Measurements from ENCODE around the gene SHANK2. TPM values are rescaled to one million over a fixed set of nuclear protein-coding genes. Genes with fewer than 3 reads are reported as not detected.

Gene SHANK2
- total RNA-seq, 1 donor from 2014 or later: 11.0 TPM

DNA sequence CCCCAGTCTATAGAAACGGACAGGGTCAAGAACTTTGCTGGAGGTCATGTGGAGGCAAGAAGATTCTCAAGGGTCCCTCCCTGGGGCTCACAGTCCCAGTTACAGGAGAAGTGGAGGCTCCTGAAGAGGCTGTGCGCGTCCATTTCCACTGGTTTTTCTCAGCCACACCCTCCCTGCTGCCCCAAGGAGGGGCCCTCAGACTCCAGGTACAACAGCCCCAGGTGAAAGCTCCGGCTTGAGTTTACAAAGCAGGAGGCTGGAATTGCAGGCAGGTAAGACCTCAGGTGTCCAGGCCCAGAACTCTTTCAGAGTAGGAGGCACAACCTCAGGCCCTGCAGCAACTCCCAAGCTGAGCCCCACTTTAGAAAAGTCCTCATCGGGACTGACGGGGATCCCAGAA is 3.1 kb downstream of the SHANK2 start:
- DNase-seq (ENCODE audit: extremely low spot score in 2 of 2): no peak
- Histone ChIP-seq H3K4me1 (peaks cover 8% of the 10 kb centered on the region), H3K27ac (no peak overlapping the region), H3K27me3 (peaks cover 6% of the 10 kb centered on the region), H3K36me3 (no peaks in the 10 kb centered on the region), H3K9me3 (no peaks in the 10 kb centered on the region), H3K4me3 (no peak overlapping the region)
- intact Hi-C loops (cut with DNase I): no loop called here
- TF ChIP-seq, protein P1, sequence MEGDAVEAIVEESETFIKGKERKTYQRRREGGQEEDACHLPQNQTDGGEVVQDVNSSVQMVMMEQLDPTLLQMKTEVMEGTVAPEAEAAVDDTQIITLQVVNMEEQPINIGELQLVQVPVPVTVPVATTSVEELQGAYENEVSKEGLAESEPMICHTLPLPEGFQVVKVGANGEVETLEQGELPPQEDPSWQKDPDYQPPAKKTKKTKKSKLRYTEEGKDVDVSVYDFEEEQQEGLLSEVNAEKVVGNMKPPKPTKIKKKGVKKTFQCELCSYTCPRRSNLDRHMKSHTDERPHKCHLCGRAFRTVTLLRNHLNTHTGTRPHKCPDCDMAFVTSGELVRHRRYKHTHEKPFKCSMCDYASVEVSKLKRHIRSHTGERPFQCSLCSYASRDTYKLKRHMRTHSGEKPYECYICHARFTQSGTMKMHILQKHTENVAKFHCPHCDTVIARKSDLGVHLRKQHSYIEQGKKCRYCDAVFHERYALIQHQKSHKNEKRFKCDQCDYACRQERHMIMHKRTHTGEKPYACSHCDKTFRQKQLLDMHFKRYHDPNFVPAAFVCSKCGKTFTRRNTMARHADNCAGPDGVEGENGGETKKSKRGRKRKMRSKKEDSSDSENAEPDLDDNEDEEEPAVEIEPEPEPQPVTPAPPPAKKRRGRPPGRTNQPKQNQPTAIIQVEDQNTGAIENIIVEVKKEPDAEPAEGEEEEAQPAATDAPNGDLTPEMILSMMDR (IDR thresholded peaks at IDR 0.05): no peak
- no peak for TF ChIP-seq POLR2A (IDR thresholded peaks at IDR 0.05)
- TF ChIP-seq POLR2AphosphoS5 (IDR thresholded peaks at IDR 0.05; ENCODE audit: insufficient read depth in 1 of 2, low read depth in 1 of 2): no peak

DNA sequence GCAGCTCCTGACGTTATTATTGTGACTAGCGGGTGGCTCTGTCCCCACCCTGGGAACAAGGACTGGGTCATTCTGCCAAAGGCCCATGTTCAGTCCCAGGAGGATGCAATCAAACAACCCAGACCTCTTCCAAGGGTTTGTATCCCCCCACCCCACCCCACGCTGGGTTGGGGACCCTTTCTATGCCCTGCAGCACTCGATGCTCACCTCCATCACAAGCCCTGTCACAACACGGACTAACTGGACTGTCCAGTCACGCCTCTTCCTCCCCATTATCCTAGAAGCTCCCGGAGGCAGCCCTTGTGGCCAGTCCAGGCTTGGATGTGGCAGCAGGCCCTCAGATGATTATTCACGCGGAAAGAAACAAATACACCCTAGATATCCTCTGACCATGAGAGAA is 3.7 kb downstream of the SHANK2 start:
- peaks cover 8% of the 10 kb centered on the region for H3K4me1 ChIP-seq
- no peaks in the 10 kb centered on the region for H3K9me3 ChIP-seq
- no peak for DNase-seq (ENCODE audit: extremely low spot score in 2 of 2)
- TF ChIP-seq, protein P1 (IDR thresholded peaks at IDR 0.05): no peak
- no peak for TF ChIP-seq POLR2AphosphoS5 (IDR thresholded peaks at IDR 0.05; ENCODE audit: insufficient read depth in 1 of 2, low read depth in 1 of 2)
- no peak for TF ChIP-seq POLR2A (IDR thresholded peaks at IDR 0.05)
- H3K36me3 ChIP-seq: no peaks in the 10 kb centered on the region
- intact Hi-C loops (cut with DNase I): no loop called here
- peaks cover 6% of the 10 kb centered on the region for H3K27me3 ChIP-seq
- H3K4me3 ChIP-seq: no peak overlapping the region
- no peak overlapping the region for H3K27ac ChIP-seq

DNA sequence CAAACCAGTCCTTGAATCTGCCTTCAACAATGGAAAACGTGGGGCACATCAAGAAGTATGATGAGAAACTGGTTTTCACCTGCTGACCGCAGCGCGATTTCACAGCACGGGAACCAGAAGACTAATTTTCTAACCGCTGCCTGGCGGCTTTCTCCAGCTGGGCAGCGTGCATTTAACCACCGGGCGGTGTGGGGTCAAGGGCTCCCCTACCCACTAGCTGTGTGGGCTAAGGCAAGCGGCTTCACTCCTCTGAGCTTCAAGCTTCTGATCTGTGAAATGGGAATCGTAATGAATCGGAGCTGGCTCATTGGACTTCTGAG is 4.2 kb downstream of the SHANK2 start:
- Histone ChIP-seq H3K4me3 (no peak overlapping the region), H3K27ac (no peak overlapping the region), H3K4me1 (peaks cover 8% of the 10 kb centered on the region), H3K36me3 (no peaks in the 10 kb centered on the region), H3K9me3 (no peaks in the 10 kb centered on the region), H3K27me3 (peaks cover 6% of the 10 kb centered on the region)
- no peak for DNase-seq (ENCODE audit: extremely low spot score in 2 of 2)
- intact Hi-C loops (cut with DNase I): no loop called here
- TF ChIP-seq POLR2AphosphoS5 (IDR thresholded peaks at IDR 0.05; ENCODE audit: insufficient read depth in 1 of 2, low read depth in 1 of 2): no peak
- TF ChIP-seq, protein P1 (IDR thresholded peaks at IDR 0.05): no peak
- TF ChIP-seq POLR2A (IDR thresholded peaks at IDR 0.05): no peak

DNA sequence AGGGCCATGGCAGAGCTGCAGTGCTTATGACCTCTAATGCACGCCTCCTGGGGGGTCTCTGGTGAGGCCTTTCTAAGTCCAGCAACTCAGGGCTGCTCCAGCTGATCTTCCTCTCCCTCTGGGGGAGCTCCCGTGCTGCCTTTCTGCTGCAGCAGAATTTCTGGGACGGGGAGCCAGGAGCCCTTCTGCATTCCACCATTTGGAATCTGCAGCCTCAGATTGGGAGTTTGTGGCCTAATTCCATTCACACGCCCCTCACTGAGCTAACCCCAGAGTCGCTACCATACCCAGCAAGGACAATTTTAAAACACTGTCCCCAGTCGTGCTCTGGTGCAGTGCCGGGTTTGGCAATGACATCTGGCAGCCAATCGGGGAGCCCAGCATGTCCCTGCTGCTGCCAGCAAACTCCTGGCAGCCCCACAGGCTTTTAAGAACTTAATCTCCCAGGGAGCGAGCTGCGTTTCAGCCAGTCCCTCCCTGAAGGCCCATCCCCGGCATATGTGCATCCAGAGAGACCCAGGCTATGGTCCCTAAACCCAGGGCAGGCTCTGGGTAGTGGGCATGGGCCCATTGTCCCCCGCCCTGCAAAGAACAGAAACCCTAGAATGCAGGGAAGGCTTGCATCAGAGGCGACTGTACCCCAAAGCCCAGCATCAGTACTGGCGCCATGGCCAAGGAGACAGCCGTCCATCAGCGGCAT is 4.7 kb downstream of the SHANK2 start:
- H3K27me3 ChIP-seq: peaks cover 6% of the 10 kb centered on the region
- no peak for DNase-seq (ENCODE audit: extremely low spot score in 2 of 2)
- H3K9me3 ChIP-seq: no peaks in the 10 kb centered on the region
- intact Hi-C loops (cut with DNase I): no loop called here
- no peak overlapping the region for H3K4me3 ChIP-seq
- H3K27ac ChIP-seq: no peak overlapping the region
- TF ChIP-seq POLR2A (IDR thresholded peaks at IDR 0.05) (no peak), POLR2AphosphoS5 (IDR thresholded peaks at IDR 0.05; ENCODE audit: insufficient read depth in 1 of 2, low read depth in 1 of 2) (no peak)
- TF ChIP-seq, protein P1 (IDR thresholded peaks at IDR 0.05): no peak
- H3K36me3 ChIP-seq: no peaks in the 10 kb centered on the region
- peaks cover 8% of the 10 kb centered on the region for H3K4me1 ChIP-seq

DNA sequence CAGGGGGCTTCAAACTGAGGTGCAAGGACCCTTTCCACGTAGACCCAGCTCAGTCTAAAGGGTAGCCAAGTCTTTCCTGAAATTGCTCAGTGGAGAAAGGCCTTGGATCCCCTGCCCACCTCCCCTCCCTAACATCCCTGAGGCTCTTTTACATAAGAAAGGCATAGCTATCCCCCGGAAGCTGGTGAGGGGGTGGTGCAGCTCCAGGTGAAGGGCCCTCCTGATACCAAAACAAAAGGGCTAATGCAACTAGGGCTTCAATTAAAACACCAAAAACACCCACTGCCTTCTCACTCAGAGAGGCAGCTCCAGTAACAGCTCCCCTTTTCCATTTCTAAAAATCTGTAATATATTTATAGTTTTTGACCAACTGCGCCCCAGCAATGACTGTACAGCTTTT is 5.8 kb downstream of the SHANK2 start:
- Histone ChIP-seq H3K9me3 (no peaks in the 10 kb centered on the region), H3K4me3 (no peak overlapping the region), H3K36me3 (no peaks in the 10 kb centered on the region), H3K27ac (no peak overlapping the region), H3K4me1 (peaks cover 4% of the 10 kb centered on the region), H3K27me3 (no peaks in the 10 kb centered on the region)
- no peak for DNase-seq (ENCODE audit: extremely low spot score in 2 of 2)
- TF ChIP-seq POLR2A (IDR thresholded peaks at IDR 0.05) (no peak), POLR2AphosphoS5 (IDR thresholded peaks at IDR 0.05; ENCODE audit: insufficient read depth in 1 of 2, low read depth in 1 of 2) (no peak)
- TF ChIP-seq, protein P1 (IDR thresholded peaks at IDR 0.05): no peak
- intact Hi-C loops (cut with DNase I): no loop called here
